ENCODE results near the gene CPNE1. TPM values are rescaled to one million over a fixed set of nuclear protein-coding genes. Genes with fewer than 3 reads are reported as not detected.

The CPNE1 gene
- total RNA-seq, 1 experiment from 2014 or later = 217 TPM

DNA sequence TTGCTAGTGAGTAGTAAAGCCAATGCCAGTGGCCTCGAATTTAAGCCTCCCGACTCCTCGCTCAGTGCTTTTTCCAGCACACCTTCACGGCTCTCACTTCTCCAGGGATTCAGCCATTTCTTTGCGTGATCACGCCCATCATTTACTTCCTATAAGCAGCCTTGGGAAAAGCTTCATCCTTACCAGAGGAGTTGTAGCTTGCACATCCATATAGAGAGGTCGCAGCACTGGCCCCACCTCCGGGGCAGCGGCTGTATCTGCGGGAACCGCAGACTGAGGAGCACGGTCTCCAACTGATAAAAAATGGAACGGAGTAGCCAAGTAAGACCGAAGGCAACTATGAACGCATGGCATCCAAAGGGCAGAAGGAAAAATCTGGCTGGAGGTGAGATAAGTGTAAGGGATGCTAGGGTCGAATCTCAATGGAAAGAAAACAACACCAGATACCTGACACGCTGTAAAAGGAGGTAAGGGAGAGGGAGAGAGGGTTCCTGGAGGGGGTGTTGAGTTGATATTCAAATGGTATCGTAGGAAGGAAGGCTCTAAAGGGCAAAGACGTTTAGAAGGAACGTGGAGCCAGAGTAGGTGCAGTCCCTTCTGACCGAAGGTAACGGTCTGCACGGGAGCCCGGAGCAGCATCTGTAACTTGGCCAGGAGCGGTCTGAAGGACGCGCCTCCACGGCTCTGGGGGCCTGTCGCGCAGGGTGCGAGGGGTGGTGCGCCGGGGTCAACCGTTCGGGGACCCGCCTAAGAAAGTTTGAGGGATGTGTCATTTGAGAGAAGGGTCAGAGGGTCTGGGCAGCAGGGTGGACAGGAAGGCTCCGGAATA is 33.8 kb upstream of the CPNE1 start:
- ChIA-PET CTCF (no interaction called here), POLR2A (no interaction called here)
- TF ChIP-seq, protein P1, sequence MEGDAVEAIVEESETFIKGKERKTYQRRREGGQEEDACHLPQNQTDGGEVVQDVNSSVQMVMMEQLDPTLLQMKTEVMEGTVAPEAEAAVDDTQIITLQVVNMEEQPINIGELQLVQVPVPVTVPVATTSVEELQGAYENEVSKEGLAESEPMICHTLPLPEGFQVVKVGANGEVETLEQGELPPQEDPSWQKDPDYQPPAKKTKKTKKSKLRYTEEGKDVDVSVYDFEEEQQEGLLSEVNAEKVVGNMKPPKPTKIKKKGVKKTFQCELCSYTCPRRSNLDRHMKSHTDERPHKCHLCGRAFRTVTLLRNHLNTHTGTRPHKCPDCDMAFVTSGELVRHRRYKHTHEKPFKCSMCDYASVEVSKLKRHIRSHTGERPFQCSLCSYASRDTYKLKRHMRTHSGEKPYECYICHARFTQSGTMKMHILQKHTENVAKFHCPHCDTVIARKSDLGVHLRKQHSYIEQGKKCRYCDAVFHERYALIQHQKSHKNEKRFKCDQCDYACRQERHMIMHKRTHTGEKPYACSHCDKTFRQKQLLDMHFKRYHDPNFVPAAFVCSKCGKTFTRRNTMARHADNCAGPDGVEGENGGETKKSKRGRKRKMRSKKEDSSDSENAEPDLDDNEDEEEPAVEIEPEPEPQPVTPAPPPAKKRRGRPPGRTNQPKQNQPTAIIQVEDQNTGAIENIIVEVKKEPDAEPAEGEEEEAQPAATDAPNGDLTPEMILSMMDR (IDR thresholded peaks at IDR 0.05) = no peak
- TF ChIP-seq POLR2AphosphoS5 (IDR thresholded peaks at IDR 0.05; ENCODE audit: low read depth, low read length) (no peak), TCF7L2 (IDR thresholded peaks at IDR 0.05; ENCODE audit: low read depth, low read length) (no peak), SIN3A (IDR thresholded peaks at IDR 0.05; ENCODE audit: borderline replicate concordance, insufficient read depth, low read depth, low read length) (no peak)
- TF ChIP-seq, protein P2, sequence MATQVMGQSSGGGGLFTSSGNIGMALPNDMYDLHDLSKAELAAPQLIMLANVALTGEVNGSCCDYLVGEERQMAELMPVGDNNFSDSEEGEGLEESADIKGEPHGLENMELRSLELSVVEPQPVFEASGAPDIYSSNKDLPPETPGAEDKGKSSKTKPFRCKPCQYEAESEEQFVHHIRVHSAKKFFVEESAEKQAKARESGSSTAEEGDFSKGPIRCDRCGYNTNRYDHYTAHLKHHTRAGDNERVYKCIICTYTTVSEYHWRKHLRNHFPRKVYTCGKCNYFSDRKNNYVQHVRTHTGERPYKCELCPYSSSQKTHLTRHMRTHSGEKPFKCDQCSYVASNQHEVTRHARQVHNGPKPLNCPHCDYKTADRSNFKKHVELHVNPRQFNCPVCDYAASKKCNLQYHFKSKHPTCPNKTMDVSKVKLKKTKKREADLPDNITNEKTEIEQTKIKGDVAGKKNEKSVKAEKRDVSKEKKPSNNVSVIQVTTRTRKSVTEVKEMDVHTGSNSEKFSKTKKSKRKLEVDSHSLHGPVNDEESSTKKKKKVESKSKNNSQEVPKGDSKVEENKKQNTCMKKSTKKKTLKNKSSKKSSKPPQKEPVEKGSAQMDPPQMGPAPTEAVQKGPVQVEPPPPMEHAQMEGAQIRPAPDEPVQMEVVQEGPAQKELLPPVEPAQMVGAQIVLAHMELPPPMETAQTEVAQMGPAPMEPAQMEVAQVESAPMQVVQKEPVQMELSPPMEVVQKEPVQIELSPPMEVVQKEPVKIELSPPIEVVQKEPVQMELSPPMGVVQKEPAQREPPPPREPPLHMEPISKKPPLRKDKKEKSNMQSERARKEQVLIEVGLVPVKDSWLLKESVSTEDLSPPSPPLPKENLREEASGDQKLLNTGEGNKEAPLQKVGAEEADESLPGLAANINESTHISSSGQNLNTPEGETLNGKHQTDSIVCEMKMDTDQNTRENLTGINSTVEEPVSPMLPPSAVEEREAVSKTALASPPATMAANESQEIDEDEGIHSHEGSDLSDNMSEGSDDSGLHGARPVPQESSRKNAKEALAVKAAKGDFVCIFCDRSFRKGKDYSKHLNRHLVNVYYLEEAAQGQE (IDR thresholded peaks at IDR 0.05; ENCODE audit: insufficient read depth in 1 of 2, low read depth in 2 of 2, low read length in 1 of 2) = no peak
- BruUV-seq (replicated peaks) = TSS peak; percentile 56
- Histone ChIP-seq H3K4me3 (ENCODE audit: low read depth in 2 of 2, low read length in 2 of 2) (peak overlapping the region; percentile 80 to 86), H3K36me3 (ENCODE audit: control insufficient read depth, insufficient read depth, low read length) (peaks cover 21% of the 10 kb centered on the region), H3K27me3 (ENCODE audit: control insufficient read depth, insufficient read depth, low read length) (no peaks in the 10 kb centered on the region), H3K9me3 (ENCODE audit: control insufficient read depth, insufficient read depth, low read depth, low read length) (no peaks in the 10 kb centered on the region), H3K27ac (ENCODE audit: low read length) (peak overlapping the region; percentile 93), H3K4me1 (ENCODE audit: control insufficient read depth, insufficient read depth, low read length) (peaks cover 21% of the 10 kb centered on the region)
- in situ Hi-C loops (cut with HindIII; ENCODE audit: low pct_unique_long_range_greater_than_20kb, low sequenced_read_pairs) (no loop called here), intact Hi-C loops (cut with micrococcal nuclease; ENCODE audit: unreplicated experiment) (no loop called here)
- DNase-seq (ENCODE audit: low read depth, low spot score) (no peak), ATAC-seq (peak; percentile 55)

DNA sequence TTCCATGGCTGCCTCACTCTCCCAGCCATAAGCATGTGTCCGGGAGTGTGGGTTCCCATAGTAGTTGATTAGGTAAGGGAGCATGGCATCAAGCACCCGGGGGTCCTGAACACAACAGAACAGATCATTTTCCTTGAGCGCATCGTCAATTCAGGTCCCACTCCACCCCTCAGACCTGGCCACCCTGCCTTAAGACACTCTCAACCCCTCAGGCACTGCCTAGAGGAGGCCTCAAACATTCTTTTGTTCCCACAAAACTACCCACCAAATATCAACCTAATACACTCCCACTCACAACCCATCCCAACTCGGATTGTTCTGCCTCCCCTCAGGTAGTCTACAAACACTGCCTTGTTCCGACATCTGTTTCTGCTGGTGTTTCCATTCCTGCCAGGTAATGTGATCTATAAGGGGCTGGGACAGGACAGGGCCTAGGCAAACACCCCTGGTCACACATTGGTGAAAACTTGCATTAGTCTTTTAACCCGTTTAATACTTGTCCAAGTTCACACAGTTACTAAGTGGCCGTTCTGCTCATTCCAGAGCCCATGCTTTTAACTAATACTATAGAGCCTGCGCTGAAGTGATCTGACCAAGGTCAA is 33.1 kb upstream of the CPNE1 start:
- Histone ChIP-seq H3K9me3 (ENCODE audit: control insufficient read depth, insufficient read depth, low read depth, low read length) (no peaks in the 10 kb centered on the region), H3K27me3 (ENCODE audit: control insufficient read depth, insufficient read depth, low read length) (no peaks in the 10 kb centered on the region), H3K4me1 (ENCODE audit: control insufficient read depth, insufficient read depth, low read length) (peaks cover 18% of the 10 kb centered on the region), H3K36me3 (ENCODE audit: control insufficient read depth, insufficient read depth, low read length) (peaks cover 15% of the 10 kb centered on the region), H3K27ac (ENCODE audit: low read length) (peak overlapping the region; percentile 93), H3K4me3 (ENCODE audit: low read depth in 2 of 2, low read length in 2 of 2) (peak overlapping the region; percentile 80 to 86)
- intact Hi-C loops (cut with micrococcal nuclease; ENCODE audit: unreplicated experiment) (no loop called here), in situ Hi-C loops (cut with HindIII; ENCODE audit: low pct_unique_long_range_greater_than_20kb, low sequenced_read_pairs) (no loop called here)
- DNase-seq (ENCODE audit: low read depth, low spot score) = no peak
- CTCF ChIA-PET = no interaction called here
- TF ChIP-seq, protein P2 (IDR thresholded peaks at IDR 0.05; ENCODE audit: insufficient read depth in 1 of 2, low read depth in 2 of 2, low read length in 1 of 2) = no peak
- TF ChIP-seq, protein P1 (IDR thresholded peaks at IDR 0.05) = no peak
- TF ChIP-seq POLR2AphosphoS5 (IDR thresholded peaks at IDR 0.05; ENCODE audit: low read depth, low read length) = no peak
- TF ChIP-seq SIN3A (IDR thresholded peaks at IDR 0.05; ENCODE audit: borderline replicate concordance, insufficient read depth, low read depth, low read length) = no peak
- no peak for TF ChIP-seq TCF7L2 (IDR thresholded peaks at IDR 0.05; ENCODE audit: low read depth, low read length)
- ATAC-seq = no peak
- no TSS peak for BruUV-seq (replicated peaks)
- POLR2A ChIA-PET = interaction anchor here (0.6 kb wide), 1 partner anchor 184 kb away, joined by 3 read pairs; no protein-coding TSS in a partner anchor
